ENCODE results near the gene SETMAR. TPM values are rescaled to one million over a fixed set of nuclear protein-coding genes. Genes with fewer than 3 reads are reported as not detected.

SETMAR gene
- total RNA-seq, 2 donors from 2014 or later = 7.9 to 16.1 TPM

DNA sequence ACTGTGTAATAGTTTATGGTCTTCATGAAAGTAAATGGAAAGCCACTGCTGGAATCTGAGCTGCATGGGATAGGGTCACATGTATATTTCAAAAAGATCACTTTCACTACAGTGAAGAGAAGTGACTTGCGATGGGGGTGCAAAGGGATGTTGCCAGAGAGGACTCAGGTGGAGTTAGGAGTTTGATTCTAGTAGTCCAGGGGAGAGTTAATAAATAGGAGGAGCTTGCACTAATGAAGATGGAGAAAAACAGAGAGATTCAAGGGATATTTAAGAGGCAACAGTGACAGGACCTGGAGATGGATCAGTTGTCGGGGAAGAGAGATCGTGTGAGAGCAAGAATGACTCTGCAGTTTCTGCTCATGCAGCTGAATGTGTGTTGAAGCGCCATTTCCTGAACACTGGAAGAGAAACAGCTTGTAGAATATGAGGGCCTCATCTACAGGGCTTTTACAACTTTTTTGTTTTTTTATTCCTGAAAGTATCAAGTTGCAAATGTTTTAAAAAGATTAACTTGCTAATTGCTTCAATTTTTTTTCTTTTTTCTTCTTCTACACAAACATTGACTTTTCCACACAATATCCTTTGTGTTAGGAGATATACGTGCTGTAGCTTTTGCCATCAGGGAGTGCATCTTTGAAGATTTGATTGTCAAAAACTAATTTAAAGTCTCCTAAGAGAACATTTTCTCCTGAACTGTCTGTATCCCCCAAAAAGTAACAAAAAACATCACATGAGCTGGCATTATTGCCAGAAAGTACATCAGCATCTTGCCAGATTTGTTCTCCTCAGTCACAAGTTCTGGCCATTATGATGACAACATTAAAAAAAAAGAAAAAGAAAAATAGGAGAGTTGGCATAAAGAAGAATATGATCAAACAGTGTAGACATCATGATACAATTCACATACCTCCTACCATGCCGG is 37.5 kb downstream of the SETMAR start:
- intact Hi-C loops (cut with DNase I) = no loop called here
- no peak overlapping the region for H3K4me3 ChIP-seq
- no peaks in the 10 kb centered on the region for H3K36me3 ChIP-seq
- no peak overlapping the region for H3K9ac ChIP-seq (ENCODE audit: low read depth in 2 of 2, low read length in 2 of 2)
- no peak overlapping the region for H3K27ac ChIP-seq
- no peak for DNase-seq
- TF ChIP-seq, protein P1, sequence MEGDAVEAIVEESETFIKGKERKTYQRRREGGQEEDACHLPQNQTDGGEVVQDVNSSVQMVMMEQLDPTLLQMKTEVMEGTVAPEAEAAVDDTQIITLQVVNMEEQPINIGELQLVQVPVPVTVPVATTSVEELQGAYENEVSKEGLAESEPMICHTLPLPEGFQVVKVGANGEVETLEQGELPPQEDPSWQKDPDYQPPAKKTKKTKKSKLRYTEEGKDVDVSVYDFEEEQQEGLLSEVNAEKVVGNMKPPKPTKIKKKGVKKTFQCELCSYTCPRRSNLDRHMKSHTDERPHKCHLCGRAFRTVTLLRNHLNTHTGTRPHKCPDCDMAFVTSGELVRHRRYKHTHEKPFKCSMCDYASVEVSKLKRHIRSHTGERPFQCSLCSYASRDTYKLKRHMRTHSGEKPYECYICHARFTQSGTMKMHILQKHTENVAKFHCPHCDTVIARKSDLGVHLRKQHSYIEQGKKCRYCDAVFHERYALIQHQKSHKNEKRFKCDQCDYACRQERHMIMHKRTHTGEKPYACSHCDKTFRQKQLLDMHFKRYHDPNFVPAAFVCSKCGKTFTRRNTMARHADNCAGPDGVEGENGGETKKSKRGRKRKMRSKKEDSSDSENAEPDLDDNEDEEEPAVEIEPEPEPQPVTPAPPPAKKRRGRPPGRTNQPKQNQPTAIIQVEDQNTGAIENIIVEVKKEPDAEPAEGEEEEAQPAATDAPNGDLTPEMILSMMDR (IDR thresholded peaks at IDR 0.05) = no peak
- no peaks in the 10 kb centered on the region for H3K27me3 ChIP-seq
- no peaks in the 10 kb centered on the region for H3K4me1 ChIP-seq
- H3K9me3 ChIP-seq = no peaks in the 10 kb centered on the region

GRCh38 chr3:4341336-4341675 is 38.1 kb downstream of the SETMAR start:
- TF ChIP-seq, protein P1 (IDR thresholded peaks at IDR 0.05) = no peak
- intact Hi-C loops (cut with DNase I) = no loop called here
- H3K9ac ChIP-seq (ENCODE audit: low read depth in 2 of 2, low read length in 2 of 2) = no peak overlapping the region
- no peaks in the 10 kb centered on the region for H3K27me3 ChIP-seq
- H3K27ac ChIP-seq = no peak overlapping the region
- no peaks in the 10 kb centered on the region for H3K4me1 ChIP-seq
- H3K4me3 ChIP-seq = no peak overlapping the region
- no peaks in the 10 kb centered on the region for H3K9me3 ChIP-seq
- H3K36me3 ChIP-seq = no peaks in the 10 kb centered on the region
- DNase-seq = no peak

DNA sequence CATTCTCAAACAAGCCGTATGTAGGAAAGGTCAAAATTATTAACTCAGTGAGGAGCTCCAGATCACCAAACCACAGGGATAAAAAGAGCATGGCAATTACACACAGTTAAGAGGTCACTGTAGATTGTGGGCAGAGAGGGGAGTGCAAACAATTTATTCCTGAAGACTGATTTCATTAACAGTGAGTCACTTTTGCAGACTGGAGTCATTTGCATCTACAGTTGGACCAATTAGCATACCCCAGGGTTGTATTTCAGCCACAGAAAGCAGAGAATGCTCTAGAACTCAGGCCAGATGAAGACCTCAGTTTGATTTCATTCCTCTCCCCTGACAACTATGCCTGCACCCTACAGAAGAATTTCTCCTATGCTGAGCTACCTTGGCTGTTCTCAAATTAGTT is 40.1 kb downstream of the SETMAR start:
- intact Hi-C loops (cut with DNase I) = no loop called here

DNA sequence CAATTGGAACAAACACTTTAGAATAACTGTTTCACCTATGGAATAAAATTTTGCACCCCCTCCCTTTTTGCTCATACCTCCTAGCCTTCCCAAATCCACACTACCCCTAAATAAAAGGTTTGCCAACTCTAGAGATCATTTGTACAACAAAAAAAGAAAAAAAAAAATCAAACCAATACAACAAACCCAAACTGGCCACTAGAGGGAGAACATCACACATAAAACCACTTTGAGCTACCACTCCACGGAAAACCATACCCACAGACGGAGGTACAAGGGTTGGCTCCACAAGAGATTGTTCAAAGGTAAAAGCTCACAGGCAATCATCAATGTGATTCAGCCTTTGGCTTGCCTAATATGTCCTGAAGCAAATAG is 47.6 kb downstream of the SETMAR start:
- H3K27ac ChIP-seq = no peak overlapping the region
- DNase-seq = peak; percentile 50

More for the DNA sequence above, 40.1 kb downstream of the SETMAR start:
- no peak for DNase-seq
- Histone ChIP-seq H3K36me3 (no peaks in the 10 kb centered on the region), H3K9ac (ENCODE audit: low read depth in 2 of 2, low read length in 2 of 2) (no peak overlapping the region), H3K9me3 (no peaks in the 10 kb centered on the region), H3K27ac (no peak overlapping the region), H3K4me3 (no peak overlapping the region), H3K4me1 (no peaks in the 10 kb centered on the region), H3K27me3 (no peaks in the 10 kb centered on the region)
- TF ChIP-seq, protein P1 (IDR thresholded peaks at IDR 0.05) = no peak

GRCh38 chr3:4351164-4351855 is 48.1 kb downstream of the SETMAR start:
- Histone ChIP-seq H3K36me3 (no peaks in the 10 kb centered on the region), H3K27me3 (no peaks in the 10 kb centered on the region), H3K27ac (no peak overlapping the region), H3K4me1 (no peaks in the 10 kb centered on the region), H3K9ac (ENCODE audit: low read depth in 2 of 2, low read length in 2 of 2) (no peak overlapping the region), H3K4me3 (no peak overlapping the region), H3K9me3 (no peaks in the 10 kb centered on the region)
- no peak for DNase-seq
- intact Hi-C loops (cut with DNase I) = loop anchor here (5.0 kb wide), 2 partner anchors 231 to 281 kb away; no protein-coding TSS in a partner anchor
- TF ChIP-seq, protein P1 (IDR thresholded peaks at IDR 0.05) = no peak

More for the DNA sequence above, 47.6 kb downstream of the SETMAR start:
- H3K4me3 ChIP-seq = no peak overlapping the region
- H3K9me3 ChIP-seq = no peaks in the 10 kb centered on the region
- no peaks in the 10 kb centered on the region for H3K4me1 ChIP-seq
- H3K9ac ChIP-seq (ENCODE audit: low read depth in 2 of 2, low read length in 2 of 2) = no peak overlapping the region
- H3K27me3 ChIP-seq = no peaks in the 10 kb centered on the region
- TF ChIP-seq, protein P1 (IDR thresholded peaks at IDR 0.05) = peak; percentile 69
- intact Hi-C loops (cut with DNase I) = loop anchor here (5.0 kb wide), 2 partner anchors 232 to 282 kb away; no protein-coding TSS in a partner anchor
- no peaks in the 10 kb centered on the region for H3K36me3 ChIP-seq

Data from colonic mucosa (tissue), 4 donors.